Measurements from ENCODE around the gene GTF2A2.
A peak's percentile ranks its signal among the peaks of the same experiment; 100 is the strongest.
"Not testable (repeated sequence)": the region's sequence is repeated elsewhere in the genome, so short reads cannot be mapped to it uniquely, and the experiment has no call there.

GTF2A2 gene

GRCh38 chr15:59674361-59674877 is 17.1 kb upstream of the GTF2A2 start:
- DNase-seq (ENCODE audit: low spot score): no peak

- no peak for DNase-seq (ENCODE audit: low spot score)
Measured at GRCh38 chr15:59668556-59668955, 11.2 kb upstream of the GTF2A2 start.

GRCh38 chr15:59662260-59662659 is 4.9 kb upstream of the GTF2A2 start:
- DNase-seq (ENCODE audit: low spot score): no peak

GRCh38 chr15:59659366-59659765 is 2.1 kb upstream of the GTF2A2 start:
- no peak for DNase-seq (ENCODE audit: low spot score)

- DNase-seq (ENCODE audit: low spot score): no peak
Measured at GRCh38 chr15:59657635-59658125, 365 bp upstream of the GTF2A2 start.

- DNase-seq (ENCODE audit: low spot score): no peak
Measured at GRCh38 chr15:59654046-59654445, 3.3 kb downstream of the GTF2A2 start.

GRCh38 chr15:59649603-59650002 is 7.7 kb downstream of the GTF2A2 start:
- no peak for DNase-seq (ENCODE audit: low spot score)

- DNase-seq (ENCODE audit: low spot score): no peak
Measured at GRCh38 chr15:59647085-59647484, 10.2 kb downstream of the GTF2A2 start.

- DNase-seq (ENCODE audit: low spot score): no peak
Measured at GRCh38 chr15:59646277-59646676, 11.0 kb downstream of the GTF2A2 start.

GRCh38 chr15:59645812-59646211 is 11.5 kb downstream of the GTF2A2 start:
- DNase-seq (ENCODE audit: low spot score): not testable (repeated sequence)

GRCh38 chr15:59644756-59645155 is 12.6 kb downstream of the GTF2A2 start:
- no peak for DNase-seq (ENCODE audit: low spot score)

GRCh38 chr15:59642351-59642750 is 15.0 kb downstream of the GTF2A2 start:
- DNase-seq (ENCODE audit: low spot score): no peak

GRCh38 chr15:59637507-59637906 is 19.8 kb downstream of the GTF2A2 start:
- DNase-seq (ENCODE audit: low spot score): not testable (repeated sequence)

GRCh38 chr15:59636184-59636583 is 21.1 kb downstream of the GTF2A2 start:
- no peak for DNase-seq (ENCODE audit: low spot score)

GRCh38 chr15:59632714-59633113 is 24.6 kb downstream of the GTF2A2 start:
- no peak for DNase-seq (ENCODE audit: low spot score)

- DNase-seq (ENCODE audit: low spot score): peak; percentile 83
Measured at GRCh38 chr15:59622289-59622688, 35.0 kb downstream of the GTF2A2 start.

GRCh38 chr15:59618406-59618805 is 38.9 kb downstream of the GTF2A2 start:
- DNase-seq (ENCODE audit: low spot score): no peak

GRCh38 chr15:59616379-59616778 is 40.9 kb downstream of the GTF2A2 start:
- DNase-seq (ENCODE audit: low spot score): no peak

GRCh38 chr15:59615661-59616060 is 41.7 kb downstream of the GTF2A2 start:
- no peak for DNase-seq (ENCODE audit: low spot score)

GRCh38 chr15:59614153-59614552 is 43.2 kb downstream of the GTF2A2 start:
- no peak for DNase-seq (ENCODE audit: low spot score)

GRCh38 chr15:59611276-59612260 is 45.7 kb downstream of the GTF2A2 start, which contains the start of gene GCNT3:
Gene GCNT3 (plus strand): TSS chr15:59611783. CDS start chr15:59618239, 6,456 bp downstream.
- DNase-seq (ENCODE audit: low spot score): peak; percentile 81

GRCh38 chr15:59609730-59610712 is 47.3 kb downstream of the GTF2A2 start:
- no peak for DNase-seq (ENCODE audit: low spot score)

Measured in HuH-7 (cell line).